HCEC 1CT (cell line): ENCODE measurements around the gene IZUMO1.
"Not testable (repeated sequence)": the region's sequence is repeated elsewhere in the genome, so short reads cannot be mapped to it uniquely, and the experiment has no call there.

Source experiments
- DNase-seq: peaks from one replicate; pipeline ENCODE4 v3.0.0-alpha.2; 2017

The IZUMO1 gene

GRCh38 chr19:48711106-48711662 lies 35.5 kb downstream of the IZUMO1 start:
- no peak for DNase-seq

GRCh38 chr19:48708471-48708870 lies 38.2 kb downstream of the IZUMO1 start:
- DNase-seq, result no peak

GRCh38 chr19:48705431-48705830 lies 41.3 kb downstream of the IZUMO1 start:
- DNase-seq, result no peak

- DNase-seq, result no peak
Measured at GRCh38 chr19:48703316-48703715, 43.4 kb downstream of the IZUMO1 start.

- DNase-seq, result no peak
Measured at GRCh38 chr19:48702701-48703100, 44.0 kb downstream of the IZUMO1 start.

- peak; percentile 77 for DNase-seq
Measured at GRCh38 chr19:48698046-48698445, 48.7 kb downstream of the IZUMO1 start.

- no peak for DNase-seq
Measured at GRCh38 chr19:48696353-48697010, 50.2 kb downstream of the IZUMO1 start.

GRCh38 chr19:48695743-48696352 lies 50.9 kb downstream of the IZUMO1 start, which contains the start of gene FUT2:
Gene FUT2, plus strand, starts transcription at chr19:48695971. Its CDS starts 6,986 bp downstream, at chr19:48702957.
- DNase-seq, result no peak

- DNase-seq, result not testable (repeated sequence)
Measured at GRCh38 chr19:48693629-48694028, 53.1 kb downstream of the IZUMO1 start.
